ENCODE measurements around the gene UBTF. TPM values are rescaled to one million over a fixed set of nuclear protein-coding genes. Genes with fewer than 3 reads are reported as not detected.

UBTF gene
- total and polyA plus RNA-seq, 2 of the 4 experiments (the other 2 are of a cell fraction), result 29.7 to 42.1 TPM

- Histone ChIP-seq H3K79me1 (ENCODE audit: low read depth in 1 of 2, low read length in 2 of 2) (no peaks in the 10 kb centered on the region), H4K20me1 (ENCODE audit: insufficient read depth, low read length) (no peaks in the 10 kb centered on the region), H2BK5ac (ENCODE audit: low read depth, low read length, poor library complexity, severe bottlenecking) (no peak overlapping the region), H2AFZ (replicated peaks; ENCODE audit: low read length, poor library complexity) (no peak overlapping the region), H3K23ac (ENCODE audit: low read depth, low read length) (no peak overlapping the region), H3K56ac (ENCODE audit: extremely low read depth, insufficient read depth, low read length) (no peak overlapping the region), H3K4me2 (ENCODE audit: low read depth, low read length) (no peak overlapping the region), H3K36me3 (ENCODE audit: control insufficient read depth, insufficient read depth, low read length) (no peaks in the 10 kb centered on the region), H2BK120ac (ENCODE audit: low read depth, low read length) (no peak overlapping the region), H3K27ac (ENCODE audit: insufficient read depth, low read length) (no peak overlapping the region), H3K4ac (ENCODE audit: low read depth, low read length) (no peak overlapping the region), H3K9me3 (ENCODE audit: control insufficient read depth, insufficient read depth, low read length) (no peaks in the 10 kb centered on the region), H2AK5ac (ENCODE audit: low read depth, low read length) (no peak overlapping the region), H3K27me3 (ENCODE audit: control insufficient read depth, insufficient read depth, low read length) (peaks cover 10% of the 10 kb centered on the region; the same call in 1 of the 2 replicates), H3K9ac (ENCODE audit: low read depth, low read length) (no peak overlapping the region), H3K4me3 (ENCODE audit: insufficient read depth, low read depth, low read length) (no peak overlapping the region), H4K91ac (ENCODE audit: insufficient read depth, low read depth, low read length) (no peak overlapping the region), H3K4me1 (ENCODE audit: control insufficient read depth, insufficient read depth, low read length) (no peaks in the 10 kb centered on the region), H3K14ac (replicated peaks; ENCODE audit: low read depth, low read length) (no peak overlapping the region), H2AK9ac (replicated peaks; ENCODE audit: low read depth, low read length, poor library complexity) (no peak overlapping the region), H4K5ac (ENCODE audit: low read depth, low read length) (no peak overlapping the region), H2BK20ac (ENCODE audit: low read depth, low read length) (no peak overlapping the region), H2BK15ac (ENCODE audit: low read depth, low read length) (no peak overlapping the region), H3K18ac (ENCODE audit: low read depth, low read length) (no peak overlapping the region), H3K9me1 (ENCODE audit: insufficient read depth, low read length) (no peaks in the 10 kb centered on the region), H4K8ac (ENCODE audit: low read depth in 2 of 2, low read length in 2 of 2) (no peak overlapping the region)
- no CpG with 5 or more reads among the region's 5 CpGs for WGBS, 2 experiments (ENCODE audit: extremely low coverage in 2 of 2, insufficient read length in 1 of 2)
- dilution Hi-C loops (cut with HindIII; ENCODE audit: low sequenced_read_pairs, unreplicated experiment) (no loop called here), intact Hi-C loops (cut with micrococcal nuclease) (no loop called here), in situ Hi-C loops (cut with MboI; ENCODE audit: low sequenced_read_pairs) (no loop called here)
- ChIA-PET POLR2A (ENCODE audit: unreplicated experiment) (no interaction called here), CTCF (no interaction called here)
- no TSS peak for BruUV-seq (replicated peaks)
- DNase-seq, result no peak
- no peak for ATAC-seq (ENCODE audit: low read depth)
- TF ChIP-seq RAD21 (IDR thresholded peaks at IDR 0.05; ENCODE audit: low read length) (no peak), NFE2L2 (IDR thresholded peaks at IDR 0.05; ENCODE audit: low read depth, low read length) (no peak), BHLHE40 (IDR thresholded peaks at IDR 0.05; ENCODE audit: low read depth, low read length) (no peak), ELK1 (IDR thresholded peaks at IDR 0.05; ENCODE audit: borderline replicate concordance, low read depth, low read length) (no peak), SMC3 (IDR thresholded peaks at IDR 0.05; ENCODE audit: low read depth, low read length) (no peak), RFX5 (IDR thresholded peaks at IDR 0.05; ENCODE audit: low read depth, low read length) (no peak), MAZ (IDR thresholded peaks at IDR 0.05; ENCODE audit: borderline replicate concordance, low read depth, low read length) (no peak), CEBPB (IDR thresholded peaks at IDR 0.05; ENCODE audit: low read depth, low read length) (no peak), RCOR1 (IDR thresholded peaks at IDR 0.05; ENCODE audit: insufficient replicate concordance, low read length) (no peak), POLR2A (IDR thresholded peaks at IDR 0.05; ENCODE audit: low read depth, low read length) (no peak), FOS (IDR thresholded peaks at IDR 0.05; ENCODE audit: low read depth, low read length) (no peak), MXI1 (IDR thresholded peaks at IDR 0.05; ENCODE audit: borderline replicate concordance, low read depth, low read length) (no peak), MAFK (IDR thresholded peaks at IDR 0.05; ENCODE audit: low read depth, low read length) (no peak), CHD1 (IDR thresholded peaks at IDR 0.05; ENCODE audit: low read depth, low read length) (no peak)
- TF ChIP-seq, protein P1, sequence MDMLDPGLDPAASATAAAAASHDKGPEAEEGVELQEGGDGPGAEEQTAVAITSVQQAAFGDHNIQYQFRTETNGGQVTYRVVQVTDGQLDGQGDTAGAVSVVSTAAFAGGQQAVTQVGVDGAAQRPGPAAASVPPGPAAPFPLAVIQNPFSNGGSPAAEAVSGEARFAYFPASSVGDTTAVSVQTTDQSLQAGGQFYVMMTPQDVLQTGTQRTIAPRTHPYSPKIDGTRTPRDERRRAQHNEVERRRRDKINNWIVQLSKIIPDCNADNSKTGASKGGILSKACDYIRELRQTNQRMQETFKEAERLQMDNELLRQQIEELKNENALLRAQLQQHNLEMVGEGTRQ (IDR thresholded peaks at IDR 0.05; ENCODE audit: low read depth, low read length), result no peak
- TF ChIP-seq, protein P2, sequence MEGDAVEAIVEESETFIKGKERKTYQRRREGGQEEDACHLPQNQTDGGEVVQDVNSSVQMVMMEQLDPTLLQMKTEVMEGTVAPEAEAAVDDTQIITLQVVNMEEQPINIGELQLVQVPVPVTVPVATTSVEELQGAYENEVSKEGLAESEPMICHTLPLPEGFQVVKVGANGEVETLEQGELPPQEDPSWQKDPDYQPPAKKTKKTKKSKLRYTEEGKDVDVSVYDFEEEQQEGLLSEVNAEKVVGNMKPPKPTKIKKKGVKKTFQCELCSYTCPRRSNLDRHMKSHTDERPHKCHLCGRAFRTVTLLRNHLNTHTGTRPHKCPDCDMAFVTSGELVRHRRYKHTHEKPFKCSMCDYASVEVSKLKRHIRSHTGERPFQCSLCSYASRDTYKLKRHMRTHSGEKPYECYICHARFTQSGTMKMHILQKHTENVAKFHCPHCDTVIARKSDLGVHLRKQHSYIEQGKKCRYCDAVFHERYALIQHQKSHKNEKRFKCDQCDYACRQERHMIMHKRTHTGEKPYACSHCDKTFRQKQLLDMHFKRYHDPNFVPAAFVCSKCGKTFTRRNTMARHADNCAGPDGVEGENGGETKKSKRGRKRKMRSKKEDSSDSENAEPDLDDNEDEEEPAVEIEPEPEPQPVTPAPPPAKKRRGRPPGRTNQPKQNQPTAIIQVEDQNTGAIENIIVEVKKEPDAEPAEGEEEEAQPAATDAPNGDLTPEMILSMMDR (conservative IDR thresholded peaks at IDR 0.05; ENCODE audit: low read depth, low read length), result no peak
Measured at GRCh38 chr17:44236444-44236991, 17.0 kb upstream of the UBTF start.

Measured in IMR-90 (cell line).